Choroid plexus epithelial cell (primary cell): ENCODE results near the gene GPRC5D.

ENCODE experiments used
- DNase-seq: peaks from one replicate; pipeline ENCODE4 v3.0.0-alpha.2; 2010; ENCODE audit warnings: low read depth
- H3K4me3 ChIP-seq: 2 replicates; pipeline ENCODE4 v1.5.1; 2011; ENCODE audit warnings: low read depth, mild to moderate bottlenecking, control low read depth, low read length, moderate library complexity
- CTCF ChIP-seq: conservative IDR thresholded peaks from 2 replicates; pipeline ENCODE4 v1.5.1; 2011; ENCODE audit warnings: low read depth, mild to moderate bottlenecking, control low read depth, inconsistent platforms, low read length, moderate library complexity

Gene GPRC5D

GRCh38 chr12:12939888-12940287, 12.1 kb downstream of the GPRC5D start:
- DNase-seq = no peak
- no peak for TF ChIP-seq CTCF

GRCh38 chr12:12938541-12938940, 13.4 kb downstream of the GPRC5D start:
- no peak for TF ChIP-seq CTCF
- no peak overlapping the region for H3K4me3 ChIP-seq
- no peak for DNase-seq

More at GRCh38 chr12:12939888-12940287, 12.1 kb downstream of the GPRC5D start:
- H3K4me3 ChIP-seq = no peak overlapping the region

GRCh38 chr12:12936983-12937491, 14.9 kb downstream of the GPRC5D start:
- no peak for DNase-seq
- H3K4me3 ChIP-seq = no peak overlapping the region

GRCh38 chr12:12934556-12934955, 17.4 kb downstream of the GPRC5D start:
- no peak overlapping the region for H3K4me3 ChIP-seq
- DNase-seq = no peak
- TF ChIP-seq CTCF = no peak

More at GRCh38 chr12:12936983-12937491, 14.9 kb downstream of the GPRC5D start:
- no peak for TF ChIP-seq CTCF

- H3K4me3 ChIP-seq = no peak overlapping the region
- TF ChIP-seq CTCF = no peak
These were observed 18.2 kb downstream of the GPRC5D start for GRCh38 chr12:12933742-12934141.

GRCh38 chr12:12930633-12931219, 21.2 kb downstream of the GPRC5D start:
- no peak overlapping the region for H3K4me3 ChIP-seq
- no peak for DNase-seq
- TF ChIP-seq CTCF = no peak

More at GRCh38 chr12:12933742-12934141, 18.2 kb downstream of the GPRC5D start:
- no peak for DNase-seq

- TF ChIP-seq CTCF = no peak
- DNase-seq = no peak
- no peak overlapping the region for H3K4me3 ChIP-seq
These were observed 22.3 kb downstream of the GPRC5D start for GRCh38 chr12:12929696-12930095.
